Heart left ventricle (tissue), 13 donors: Measurements from ENCODE around the gene POLR2C.

Source experiments
- CTCF ChIP-seq, 12 donors: fragments of 200-600 bp; sonication (generic) in 4 of 12; IDR thresholded peaks; one replicate each; pipeline versions ENCODE4 v1.5.0 to v1.8.0; 2018 to 2022; ENCODE audit warnings: antibody characterized with exemption in 12 of 12, mild to moderate bottlenecking in 5 of 12
- POLR2A ChIP-seq, 2 donors: fragments of 450-650 bp; IDR thresholded peaks; one replicate each; pipeline ENCODE4 v1.6.1; 2017; ENCODE audit warnings: antibody characterized with exemption in 2 of 2, mild to moderate bottlenecking in 2 of 2, moderate library complexity in 2 of 2
- donor health status: ischemic (EF 13 %, LVEDD 7.1; RV severe dilation, severe dysfunction).
- donor health status: DM: no; HTN: yes; CAD: no.
- donor health status: DM: no; HTN: no; CAD: no.
- donor health status: ischemic (EF 25% LVEDD 6.9; RV normal size, moderate dysfunction).
- donor health status: ischemic (EF 25% LVEDD 5.7; RV mildly dilated, moderate dysfunction).
- donor health status: ischemic (EF 35%, LVEDD 5.7; RV mildly dilated, moderate dysfunction).
- donor health status: nonischemic (EF 11% LVEDD 7.7; RV severe dilation, severe dysfunction).
- donor health status: DM: yes; HTN: yes; CAD: no.
- donor health status: PGD.
- donor health status: ischemic (EF 29% LVEDD 5.4; RV normal size, mild dysfunction).
- donor health status: nonischemic (EF 23%, LVEDD 6.1; RV moderate dilation, normal function).

DNA sequence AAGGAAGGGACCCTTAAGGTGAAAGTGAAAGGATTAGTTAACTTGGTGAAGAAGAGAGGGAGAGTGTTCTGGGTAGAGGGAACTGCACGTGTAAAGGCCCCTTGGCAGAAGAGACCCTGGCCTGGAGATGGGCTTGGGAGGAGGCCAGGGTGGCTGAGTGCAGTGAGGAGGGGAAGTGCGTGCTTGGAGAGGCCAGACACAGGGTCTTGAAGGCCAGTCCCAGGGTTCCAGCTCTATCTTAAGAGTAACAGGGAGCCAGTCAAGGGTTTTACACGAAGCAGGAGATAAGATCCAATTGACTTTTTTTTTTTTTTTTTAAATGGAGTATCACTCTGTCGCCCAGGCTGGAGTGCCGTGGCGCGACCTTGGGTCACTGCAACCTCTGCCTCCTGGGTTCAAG, 39.0 kb downstream of the POLR2C start:
- TF ChIP-seq CTCF (IDR thresholded peaks at IDR 0.05) (no peak), POLR2A (IDR thresholded peaks at IDR 0.05) (no peak)
